HepG2 (cell line): ENCODE measurements around the gene DGUOK. TPM values are rescaled to one million over a fixed set of nuclear protein-coding genes. Genes with fewer than 3 reads are reported as not detected.
A peak's percentile ranks its signal among the peaks of the same experiment; 100 is the strongest.

Experiments
- ATAC-seq: fragments of 200-7000 bp; cut with Tn5 transposase; 3 replicates; pipeline ENCODE4 v1.9.1; 2020; ENCODE audit warnings: mild to moderate bottlenecking, moderate library complexity
- BruUV-seq: library from RNA; stranded (reverse); fragments of 400-500 nt; replicated peaks from 2 replicates; lab custom pipeline; 2021; lab: Mats Ljungman, UMichigan
- CTCF ChIA-PET: fragments of 300-600 bp; formaldehyde crosslinking; extraction: SDS; loops from one replicate; lab custom pipeline; 2021; ENCODE audit warnings: low total read pairs, inconsistent platforms, low intra/inter-chr PET ratio; lab: Yijun Ruan, JAX
- POLR2A ChIA-PET: fragments of 350-600 bp; sonication (Branson Sonifier 250); formaldehyde crosslinking; loops from one replicate; lab custom pipeline; 2020; ENCODE audit warnings: antibody characterized with exemption, inconsistent platforms; lab: Yijun Ruan, JAX
- DNase-seq: peaks from one replicate; pipeline ENCODE4 v3.0.0-alpha.2; 2015; ENCODE audit warnings: low spot score
- FAIRE-seq: peaks from 3 replicates; lab custom pipeline; 2011; peaks lifted over from hg19 to GRCh38; lab: Jason Lieb, UNC
- H2AFZ ChIP-seq: one replicate; pipeline ENCODE4 v1.6.1; 2011; ENCODE audit warnings: low read length, inconsistent platforms
- H3K27ac ChIP-seq: fragments of 300-600 bp; 3 replicates; pipeline ENCODE4 v1.8.0; 2011; ENCODE audit warnings: mixed run types, mild to moderate bottlenecking, mixed read lengths, low read length, inconsistent platforms; ENCODE audit not compliant: insufficient read depth; ENCODE audit errors: extremely low read length
- H3K27me3 ChIP-seq, 2 experiments: fragments of 200-600 bp in 1 of 2; 2 replicates in 1 of 2; 3 replicates in 1 of 2; pipeline versions ENCODE4 v1.6.0 to v1.8.0; 2011; ENCODE audit warnings: low read length in 2 of 2, mild to moderate bottlenecking in 2 of 2, moderate library complexity in 2 of 2, inconsistent platforms in 1 of 2; ENCODE audit not compliant: insufficient read depth in 2 of 2, control insufficient read depth in 1 of 2
- H3K36me3 ChIP-seq, 2 experiments: fragments of 200-600 bp in 1 of 2; replicated peaks in 1 of 2; 2 replicates in 1 of 2; 3 replicates in 1 of 2; pipeline versions ENCODE4 v1.5.1 to v1.8.0; 2011; ENCODE audit warnings: low read length in 2 of 2, inconsistent platforms in 1 of 2; ENCODE audit not compliant: insufficient read depth in 2 of 2, control insufficient read depth in 1 of 2
- H3K4me1 ChIP-seq: 2 replicates; pipeline ENCODE4 v1.5.1; 2012; ENCODE audit warnings: low read length, inconsistent platforms; ENCODE audit not compliant: insufficient read depth
- H3K4me2 ChIP-seq: 2 replicates; pipeline ENCODE4 v1.6.0; 2011; ENCODE audit warnings: low read depth, low read length, inconsistent platforms
- H3K4me3 ChIP-seq, 3 experiments: fragments of 200-600 bp in 1 of 3; sonication (generic), shearing (Covaris generic) in 1 of 3; replicated peaks in 1 of 3; 2 replicates each; pipeline ENCODE4 v1.5.1; 2011 to 2016; ENCODE audit warnings: low read length in 3 of 3, inconsistent platforms in 2 of 3, low read depth in 2 of 3, mild to moderate bottlenecking in 2 of 3, control low read depth in 1 of 3, mixed read lengths in 1 of 3; ENCODE audit not compliant: insufficient read depth in 1 of 3
- H3K79me2 ChIP-seq: one replicate; pipeline ENCODE4 v1.6.1; 2011; ENCODE audit warnings: low read length, inconsistent platforms; ENCODE audit not compliant: insufficient read depth
- H3K9ac ChIP-seq: 2 replicates; pipeline ENCODE4 v1.6.0; 2011; ENCODE audit warnings: mild to moderate bottlenecking, low read depth, low read length, inconsistent platforms; ENCODE audit not compliant: insufficient read depth
- H3K9me3 ChIP-seq: 2 replicates; pipeline ENCODE4 v1.5.1; 2012; ENCODE audit warnings: mild to moderate bottlenecking, low read length
- H4K20me1 ChIP-seq: 2 replicates; pipeline ENCODE4 v1.6.0; 2011; ENCODE audit warnings: inconsistent platforms, mild to moderate bottlenecking, low read length, moderate library complexity; ENCODE audit not compliant: insufficient read depth
- MIXL1 ChIP-seq: IDR thresholded peaks from 2 replicates; pipeline ENCODE4 v1.6.1; 2016
- MYNN ChIP-seq: sonication (generic); formaldehyde crosslinking; IDR thresholded peaks from 2 replicates; pipeline ENCODE4 v1.4.0; 2020; ENCODE audit warnings: mild to moderate bottlenecking, low read depth, missing genetic modification reagents
- NR2F2 ChIP-seq: IDR thresholded peaks from 2 replicates; pipeline ENCODE4 v1.6.1; 2012; ENCODE audit warnings: low read depth, inconsistent platforms, borderline replicate concordance
- REPIN1 ChIP-seq: sonication (generic); formaldehyde crosslinking; IDR thresholded peaks from 2 replicates; pipeline ENCODE4 v1.8.0; 2022; ENCODE audit warnings: missing genetic modification reagents, low read depth, mild to moderate bottlenecking, borderline replicate concordance
- REST ChIP-seq, 2 experiments: IDR thresholded peaks; 2 replicates each; pipeline ENCODE4 v1.6.1; 2011 to 2012; ENCODE audit warnings: low read length in 2 of 2, borderline replicate concordance in 1 of 2, low read depth in 1 of 2, mild to moderate bottlenecking in 1 of 2, moderate library complexity in 1 of 2
- SMARCC2 ChIP-seq: fragments of 450-650 bp; IDR thresholded peaks from 2 replicates; pipeline ENCODE4 v1.6.1; 2017; ENCODE audit warnings: antibody characterized with exemption, mild to moderate bottlenecking
- SP2 ChIP-seq: sonication (generic); formaldehyde crosslinking; IDR thresholded peaks from 2 replicates; pipeline ENCODE4 v1.5.1; 2020; ENCODE audit warnings: mild to moderate bottlenecking, missing genetic modification reagents
- ZBTB10 ChIP-seq: sonication (generic); formaldehyde crosslinking; IDR thresholded peaks from 2 replicates; pipeline ENCODE4 v1.4.0; 2020; ENCODE audit warnings: missing genetic modification reagents, borderline replicate concordance
- ZC3H13 ChIP-seq: sonication (generic); formaldehyde crosslinking; IDR thresholded peaks from 2 replicates; pipeline ENCODE4 v1.8.1; 2023; ENCODE audit warnings: mild to moderate bottlenecking, missing genetic modification reagents, moderate library complexity
- ZNF224 ChIP-seq: sonication (generic); formaldehyde crosslinking; IDR thresholded peaks from 2 replicates; pipeline ENCODE4 v1.5.0; 2020; ENCODE audit warnings: mild to moderate bottlenecking, missing genetic modification reagents
- ZNF580 ChIP-seq: IDR thresholded peaks from 2 replicates; pipeline ENCODE4 v1.6.1; 2016; ENCODE audit warnings: low read depth, borderline replicate concordance
- ZNF710 ChIP-seq: sonication (generic); formaldehyde crosslinking; IDR thresholded peaks from 2 replicates; pipeline ENCODE4 v1.5.0; 2020; ENCODE audit warnings: mild to moderate bottlenecking, missing genetic modification reagents, borderline replicate concordance
- ZNF816 ChIP-seq: sonication (generic); formaldehyde crosslinking; IDR thresholded peaks from 2 replicates; pipeline ENCODE4 v1.8.0; 2022; ENCODE audit warnings: missing genetic modification reagents, mild to moderate bottlenecking, borderline replicate concordance
- WGBS: methylation state at CpG from one replicate; pipeline ENCODE4 v1.1.6; 2017; ENCODE audit warnings: low lambda C conversion rate; 5-methylcytosine and 5-hydroxymethylcytosine counted together
- in situ Hi-C: cut with HindIII; loops from 2 replicates; pipeline ENCODE4 v1.10.0; 2017; ENCODE audit warnings: low pct_unique_long_range_greater_than_20kb; ENCODE audit not compliant: extremely low pct_ligation_motif_present
- intact Hi-C: fragments of 100-400 bp; cut with micrococcal nuclease; formaldehyde crosslinking; loops from one replicate; pipeline ENCODE4 v1.10.0; 2022; ENCODE audit not compliant: unreplicated experiment
- polyA plus RNA-seq, 8 experiments: library from polyadenylated mRNA; depleted of rRNA in 3 of 8; stranded (reverse) in 7 of 8; unstranded in 1 of 8; fragments of >200 nt; fragmentation: Illumina TruSeq in 4 of 8; extraction: Trizol in 4 of 8; gene quantifications; 2 replicates each; pipeline versions ENCODE4 v1.2.1 to v1.2.3, GENCODE V29; 2011 to 2016; ENCODE audit warnings: low read depth in 4 of 8, missing spikeins in 1 of 8, mixed read lengths in 1 of 8; ENCODE audit not compliant: insufficient read depth in 1 of 8
- total RNA-seq, 5 experiments: library from RNA; depleted of rRNA; stranded (reverse); fragments of >200 nt; fragmentation: Illumina TruSeq; extraction: Trizol; gene quantifications; 2 replicates each; pipeline ENCODE4 v1.2.3, GENCODE V29; 2016; ENCODE audit warnings: low read depth in 1 of 5

Gene DGUOK
- total and polyA plus RNA-seq, 2 of the 13 experiments (the other 11 are each of a cell fraction or from before 2014, with no cell fraction given): 105 to 137 TPM

- Histone ChIP-seq H3K4me2 (peak overlapping the region; percentile 43; the same call in 1 of the 2 replicates), H3K27me3 (peaks cover 0 to 46% of the 10 kb centered on the region in 2 experiments), H3K4me3 (0 out of 6 replicates have a peak overlapping the region, but pooled peaks of 1 of the 3 experiments have one; percentile 0), H4K20me1 (no peaks in the 10 kb centered on the region), H3K4me1 (peaks cover 12% of the 10 kb centered on the region), H3K36me3 (no peaks in the 10 kb centered on the region), H3K79me2 (no peaks in the 10 kb centered on the region), H3K9ac (peak overlapping the region; percentile 9; the same call in 1 of the 2 replicates), H3K9me3 (no peaks in the 10 kb centered on the region), H3K27ac (no peak overlapping the region), H2AFZ (no peak overlapping the region)
- CTCF ChIA-PET: no interaction called here
- peak; percentile 19 for DNase-seq
- no TSS peak for BruUV-seq
- peak; percentile 61 for FAIRE-seq
- peak; percentile 84 for ATAC-seq
- in situ Hi-C loops: no loop called here
- POLR2A ChIA-PET: interaction anchor here (0.9 to 1.4 kb wide), 2 partner anchors 37 to 62 kb away, joined by 3 to 5 read pairs; partner anchors contain the start of genes DGUOK and STAMBP
- intact Hi-C loops: no loop called here
- WGBS: 0% methylated on average over 9 of the region's 9 CpGs
- TF ChIP-seq NR2F2 (0 out of 2 replicates have a peak, but pooled peaks have one; percentile 11), ZNF710 (CRISPR knock-in tag) (no peak), MYNN (no peak), ZNF224 (CRISPR knock-in tag) (no peak), REST (IDR thresholded peaks at IDR 0.05; ENCODE audit: borderline replicate concordance in 1 of 2, low read depth in 1 of 2, low read length in 2 of 2) (peak in 1 of 2 experiments; percentile 86; a peak in 3 of 4 replicates), ZBTB10 (CRISPR knock-in tag) (no peak), ZNF816 (no peak), ZNF580 (no peak), SMARCC2 (no peak), ZC3H13 (CRISPR knock-in tag) (no peak), MIXL1 (CRISPR knock-in tag) (no peak), REPIN1 (no peak), SP2 (no peak)
These were observed 36.2 kb upstream of the DGUOK start for GRCh38 chr2:73890301-73891092.
